Frontal cortex (tissue), 4 donors: ENCODE data around the gene NDUFAF3. TPM values are rescaled to one million over a fixed set of nuclear protein-coding genes. Genes with fewer than 3 reads are reported as not detected.

Experiments
- DNase-seq, 2 donors: peaks; one replicate each; pipeline ENCODE4 v3.0.0; 2012; ENCODE audit warnings: low spot score in 2 of 2
- FAIRE-seq: peaks from 2 replicates; lab custom pipeline; 2012; peaks lifted over from hg19 to GRCh38; lab: Jason Lieb, UNC
- total RNA-seq: library from RNA; depleted of rRNA; stranded (reverse); fragments of >200 nt; gene quantifications from one replicate; pipeline ENCODE4 v1.2.3, GENCODE V29; 2014
- donor health status: control.
- donor health status: control.
- donor health status: control.

NDUFAF3 gene
- 31.8 TPM for total RNA-seq

GRCh38 chr3:49021813-49022687 lies at the start of gene NDUFAF3:
Gene NDUFAF3, plus strand, starts transcription at chr3:49022121. Its CDS starts 24 bp downstream, at chr3:49022145.
- FAIRE-seq: no peak
- DNase-seq: peak; percentile 88 to 89

- DNase-seq (no peak), FAIRE-seq (no peak)
Observed at GRCh38 chr3:48974076-48974864, 47.7 kb upstream of the NDUFAF3 start.

GRCh38 chr3:48979451-48979850 lies 42.5 kb upstream of the NDUFAF3 start:
- no peak for DNase-seq
- FAIRE-seq: no peak

DNA sequence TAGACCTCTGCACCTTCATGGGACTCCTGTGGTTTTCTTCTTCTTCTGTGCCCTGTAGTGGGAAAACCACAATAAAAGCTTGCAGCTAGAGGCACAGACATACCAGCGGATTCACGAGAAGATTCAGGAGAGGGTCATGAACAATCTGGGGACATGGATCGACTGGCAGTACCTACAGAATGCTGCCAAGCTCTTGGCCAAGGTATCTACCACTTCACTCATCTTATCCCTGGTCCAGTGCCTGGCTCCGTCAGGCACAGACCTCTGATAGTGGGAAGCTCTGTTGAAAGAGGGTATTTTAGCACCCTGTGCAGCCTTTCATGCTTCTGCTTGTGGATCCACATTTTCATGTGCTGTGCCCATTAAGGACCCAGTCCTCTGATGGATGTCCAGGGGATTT lies 41.6 kb upstream of the NDUFAF3 start:
- no peak for DNase-seq
- FAIRE-seq: no peak

- no peak for FAIRE-seq
Observed at GRCh38 chr3:48982016-48982415, 39.9 kb upstream of the NDUFAF3 start.

GRCh38 chr3:48982686-48983085 lies 39.2 kb upstream of the NDUFAF3 start:
- DNase-seq (no peak), FAIRE-seq (no peak)

More at GRCh38 chr3:48982016-48982415, 39.9 kb upstream of the NDUFAF3 start:
- no peak for DNase-seq

- FAIRE-seq (no peak), DNase-seq (no peak)
Observed at GRCh38 chr3:48983096-48983495, 38.8 kb upstream of the NDUFAF3 start.

- FAIRE-seq: no peak
- no peak for DNase-seq
Observed at GRCh38 chr3:48984663-48985062, 37.3 kb upstream of the NDUFAF3 start.

DNA sequence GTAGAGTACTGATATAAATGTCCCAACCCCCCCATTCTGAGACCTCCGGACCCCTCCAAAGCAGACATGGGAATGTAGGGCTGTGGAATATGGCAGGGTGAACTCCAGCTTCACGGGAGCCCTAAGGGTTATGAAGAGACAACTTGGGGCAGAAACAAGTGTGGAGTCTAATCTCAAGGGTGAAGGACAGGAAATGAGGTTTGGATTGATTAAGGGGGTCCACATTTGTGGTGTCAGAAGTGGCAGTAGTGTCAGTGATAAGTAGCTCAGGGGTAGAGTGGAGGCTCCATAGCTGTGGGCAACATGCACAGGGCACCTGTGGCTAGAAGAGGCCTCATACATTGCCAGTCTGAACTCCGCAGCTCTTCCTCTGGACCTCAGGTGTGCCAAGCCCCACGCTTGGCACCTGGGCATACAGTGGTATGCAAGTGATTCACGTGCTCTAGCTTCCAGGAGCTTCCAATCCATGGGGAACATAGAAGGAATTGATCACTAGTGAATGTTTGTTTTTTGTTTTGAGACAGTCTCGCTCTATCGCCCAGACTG lies 36.0 kb upstream of the NDUFAF3 start:
- no peak for DNase-seq
- FAIRE-seq: no peak

DNA sequence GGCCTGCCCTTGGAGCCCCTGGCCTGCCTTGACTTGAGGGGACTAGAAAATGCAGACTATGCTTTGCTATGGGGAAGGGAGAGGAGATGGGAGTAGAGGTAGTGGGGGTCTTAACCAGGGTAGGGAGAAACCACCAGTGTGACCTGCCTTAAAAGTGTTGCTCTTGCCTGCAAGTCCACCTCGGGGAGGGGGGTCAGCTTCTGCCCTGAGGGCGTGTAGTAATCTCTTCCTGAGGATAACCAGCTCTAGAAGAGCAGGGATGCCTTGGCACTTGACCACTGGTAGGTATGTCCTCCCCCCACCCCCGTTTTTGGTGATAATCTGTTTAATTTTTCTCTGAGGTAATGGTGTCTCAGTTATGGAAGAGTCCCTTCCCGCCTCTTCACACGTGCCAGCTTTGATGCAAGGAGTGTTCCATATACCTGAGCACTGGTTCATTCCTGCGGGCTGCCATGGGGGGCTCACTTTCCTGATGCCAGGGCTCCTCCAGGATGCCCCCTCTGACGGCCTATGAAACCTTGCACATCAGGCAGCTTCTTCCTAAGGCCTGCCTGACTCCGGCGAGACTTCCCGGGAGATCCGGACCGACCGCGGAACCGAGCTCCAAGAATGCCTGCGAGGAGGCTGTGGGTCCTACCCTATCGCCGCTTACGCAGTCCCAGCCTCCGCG lies 32.7 kb upstream of the NDUFAF3 start:
- FAIRE-seq: no peak
- DNase-seq: no peak

DNA sequence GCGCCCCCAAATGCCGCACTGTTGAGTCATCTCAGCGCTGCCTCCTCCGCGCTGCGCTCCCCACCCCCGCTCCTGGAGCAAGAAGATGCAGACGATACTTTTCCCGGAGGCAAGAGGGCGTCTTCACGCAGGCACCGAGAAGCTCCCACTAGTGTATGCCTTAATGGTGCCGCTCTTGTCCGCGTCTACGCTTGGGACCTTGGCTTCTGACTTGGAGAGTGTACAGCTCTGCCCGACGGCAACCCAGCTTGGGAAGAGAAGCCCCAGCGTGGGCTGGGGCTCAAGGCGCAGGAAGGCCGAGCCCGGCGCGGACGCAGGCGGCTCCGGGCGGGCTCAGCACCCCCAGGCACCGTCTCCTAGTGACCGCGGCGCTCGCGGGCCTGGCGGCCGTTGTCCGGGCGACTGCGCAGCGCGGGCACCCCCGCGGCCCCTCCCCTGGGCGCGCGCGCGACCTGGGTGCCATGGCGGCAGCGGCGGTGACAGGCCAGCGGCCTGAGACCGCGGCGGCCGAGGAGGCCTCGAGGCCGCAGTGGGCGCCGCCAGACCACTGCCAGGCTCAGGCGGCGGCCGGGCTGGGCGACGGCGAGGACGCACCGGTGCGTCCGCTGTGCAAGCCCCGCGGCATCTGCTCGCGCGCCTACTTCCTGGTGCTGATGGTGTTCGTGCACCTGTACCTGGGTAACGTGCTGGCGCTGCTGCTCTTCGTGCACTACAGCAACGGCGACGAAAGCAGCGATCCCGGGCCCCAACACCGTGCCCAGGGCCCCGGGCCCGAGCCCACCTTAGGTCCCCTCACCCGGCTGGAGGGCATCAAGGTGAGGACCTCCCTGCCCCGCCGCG lies 31.9 kb upstream of the NDUFAF3 start, which contains the start of gene P4HTM:
Gene P4HTM (plus strand): TSS at position 446 of the 840 bp plus-strand sequence. CDS start 16 bp downstream, at position 462.
- DNase-seq (peak; percentile 83 to 86), FAIRE-seq (no peak)

- FAIRE-seq: no peak
- DNase-seq: peak; percentile 32 to 41
Observed at GRCh38 chr3:48990636-48991469, 31.1 kb upstream of the NDUFAF3 start.

DNA sequence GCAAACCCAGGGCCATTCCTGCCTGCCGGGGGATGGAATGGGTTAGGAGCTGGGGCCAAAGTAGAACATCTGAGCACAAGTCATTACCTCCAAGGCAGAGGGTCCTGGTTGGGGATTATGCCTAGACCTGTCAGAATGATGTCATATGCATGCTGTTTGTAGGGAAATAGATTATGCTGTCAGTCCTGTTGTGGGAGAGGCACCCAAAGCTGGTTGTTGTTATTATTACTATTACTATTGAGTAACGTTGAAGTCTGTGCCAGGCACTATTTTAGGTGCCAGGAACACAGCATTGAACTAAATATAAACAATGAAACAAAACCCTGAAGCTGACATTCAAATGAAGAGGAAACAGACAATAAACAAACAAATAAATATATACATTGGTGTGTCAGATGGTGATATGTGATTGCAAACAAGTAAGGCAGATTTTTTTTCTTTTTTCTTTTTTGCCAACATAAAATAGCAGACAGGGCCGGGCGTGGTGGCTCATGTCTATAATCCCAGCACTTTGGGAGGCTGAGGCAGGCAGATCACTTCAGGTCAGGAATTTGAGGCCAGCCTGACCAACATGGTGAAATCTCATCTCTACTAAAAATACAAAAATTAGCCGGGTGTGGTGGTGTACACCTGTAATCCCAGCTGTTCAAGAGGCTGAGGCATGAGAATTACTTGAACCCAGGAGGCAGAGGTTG lies 29.9 kb upstream of the NDUFAF3 start:
- FAIRE-seq: no peak
- peak; percentile 4 to 7 for DNase-seq

- no peak for DNase-seq
- no peak for FAIRE-seq
Observed at GRCh38 chr3:48993834-48994233, 28.1 kb upstream of the NDUFAF3 start.

GRCh38 chr3:48996640-48997039 lies 25.3 kb upstream of the NDUFAF3 start:
- FAIRE-seq (no peak), DNase-seq (no peak)

DNA sequence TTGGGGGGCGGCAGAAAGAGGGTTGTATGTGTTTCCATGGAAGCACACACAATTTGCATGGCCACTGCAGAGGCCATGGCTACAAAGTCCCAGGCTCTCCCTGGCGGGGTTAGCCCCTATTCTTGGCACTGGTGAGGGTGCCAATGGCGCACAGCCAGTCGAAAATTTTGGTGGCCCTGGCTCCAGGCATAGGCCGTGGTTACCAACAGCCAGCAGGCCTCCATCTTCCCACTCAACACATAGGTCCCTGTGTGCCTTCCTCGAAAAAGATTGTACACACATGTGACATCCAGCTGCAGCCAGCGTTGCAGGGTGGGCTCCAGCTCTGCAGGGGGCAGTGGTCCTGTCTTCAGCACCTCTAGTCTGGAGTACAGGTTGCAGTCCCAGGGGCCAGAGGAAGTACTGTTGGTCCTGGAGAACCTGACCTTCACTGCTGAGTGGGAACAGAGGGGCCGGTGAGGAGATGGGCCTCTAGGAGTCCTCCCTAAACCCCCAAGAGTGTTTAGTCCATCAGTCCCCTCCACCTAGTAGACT lies 24.8 kb upstream of the NDUFAF3 start:
- FAIRE-seq (no peak), DNase-seq (peak in 1 of 2 donors; percentile 16)
